ENCODE data around the gene SLC35B2. TPM values are rescaled to one million over a fixed set of nuclear protein-coding genes. Genes with fewer than 3 reads are reported as not detected.

The SLC35B2 gene
- polyA plus RNA-seq, 1 experiment = 83.5 TPM

- CTCF ChIA-PET = no interaction called here
- TF ChIP-seq CTCF (IDR thresholded peaks at IDR 0.05; ENCODE audit: low read depth, low read length) = no peak
- POLR2A ChIA-PET = no interaction called here
Measured at GRCh38 chr6:44271914-44272313, 14.6 kb upstream of the SLC35B2 start.

GRCh38 chr6:44271406-44271723 is 14.0 kb upstream of the SLC35B2 start:
- Histone ChIP-seq H3K27ac (ENCODE audit: low read depth, low read length) (no peak overlapping the region), H3K4me3 (ENCODE audit: low read depth, low read length) (no peak overlapping the region), H3K27me3 (ENCODE audit: control insufficient read depth, insufficient read depth, low read length) (peaks cover 65% of the 10 kb centered on the region), H3K9me3 (ENCODE audit: control insufficient read depth, insufficient read depth, low read length) (peaks cover 5% of the 10 kb centered on the region; the same call in 1 of the 2 replicates)
- ChIA-PET CTCF (interaction anchor here (6.0 kb wide), 1 partner anchor 67 kb away, joined by 93 read pairs; no protein-coding TSS in a partner anchor), POLR2A (no interaction called here)
- TF ChIP-seq CTCF (IDR thresholded peaks at IDR 0.05; ENCODE audit: low read depth, low read length) = no peak
- DNase-seq (ENCODE audit: low read depth, low spot score) = no peak

More at GRCh38 chr6:44271914-44272313, 14.6 kb upstream of the SLC35B2 start:
- Histone ChIP-seq H3K27ac (ENCODE audit: low read depth, low read length) (no peak overlapping the region), H3K9me3 (ENCODE audit: control insufficient read depth, insufficient read depth, low read length) (peaks cover 5% of the 10 kb centered on the region; the same call in 1 of the 2 replicates), H3K27me3 (ENCODE audit: control insufficient read depth, insufficient read depth, low read length) (peaks cover 71% of the 10 kb centered on the region), H3K4me3 (ENCODE audit: low read depth, low read length) (no peak overlapping the region)
- DNase-seq (ENCODE audit: low read depth, low spot score) = no peak

GRCh38 chr6:44270526-44271405 is 13.4 kb upstream of the SLC35B2 start:
- no peak for DNase-seq (ENCODE audit: low read depth, low spot score)
- Histone ChIP-seq H3K27ac (ENCODE audit: low read depth, low read length) (no peak overlapping the region), H3K9me3 (ENCODE audit: control insufficient read depth, insufficient read depth, low read length) (peaks cover 5% of the 10 kb centered on the region; the same call in 1 of the 2 replicates), H3K4me3 (ENCODE audit: low read depth, low read length) (peak overlapping the region; percentile 22; the same call in 1 of the 2 replicates), H3K27me3 (ENCODE audit: control insufficient read depth, insufficient read depth, low read length) (peaks cover 63% of the 10 kb centered on the region)
- ChIA-PET POLR2A (interaction anchor here (0.5 to 0.6 kb wide), 2 partner anchors 14 to 159 kb away, joined by 3 read pairs; no protein-coding TSS in a partner anchor), CTCF (interaction anchor here (0.6 to 6.0 kb wide), 4 partner anchors 24 to 83 kb away, joined by 3 to 93 read pairs (median 5); partner anchors contain the start of gene AARS2)
- no peak for TF ChIP-seq CTCF (IDR thresholded peaks at IDR 0.05; ENCODE audit: low read depth, low read length)

GRCh38 chr6:44269921-44270525 is 12.7 kb upstream of the SLC35B2 start, which contains the start of gene TMEM151B:
TSS of gene TMEM151B (plus strand) at chr6:44270450. CDS start at chr6:44270743, 293 bp downstream.
- no peak for TF ChIP-seq CTCF (IDR thresholded peaks at IDR 0.05; ENCODE audit: low read depth, low read length)
- ChIA-PET CTCF (interaction anchor here (0.6 to 6.0 kb wide), 5 partner anchors 33 to 68 kb away, joined by 5 to 93 read pairs (median 6); partner anchors contain the start of gene AARS2), POLR2A (interaction anchor here (0.6 kb wide), 1 partner anchor 13 kb away, joined by 3 read pairs; no protein-coding TSS in a partner anchor)
- peak within 1 kb of the TSS; percentile 22; the same call in 1 of the 2 replicates for H3K4me3 ChIP-seq (ENCODE audit: low read depth, low read length)
- H3K27me3 ChIP-seq (ENCODE audit: control insufficient read depth, insufficient read depth, low read length) = peaks cover 58% of the 10 kb centered on the region
- H3K9me3 ChIP-seq (ENCODE audit: control insufficient read depth, insufficient read depth, low read length) = no peaks in the 10 kb centered on the region; the same call in 1 of the 2 replicates
- H3K27ac ChIP-seq (ENCODE audit: low read depth, low read length) = no peak within 1 kb of the TSS
- DNase-seq (ENCODE audit: low read depth, low spot score) = no peak

Measured in AG04450 (cell line).